Activated B cell treated with CpG ODN at 0.5 μM for 24 hours (primary cell): ENCODE data around the gene KLK3. TPM values are rescaled to one million over a fixed set of nuclear protein-coding genes. Genes with fewer than 3 reads are reported as not detected.

ENCODE experiments used
- ATAC-seq: fragments of 200-7000 bp; cut with Tn5 transposase; one replicate; pipeline ENCODE4 v1.10.0; 2021; ENCODE audit warnings: low read depth, mild to moderate bottlenecking, moderate library complexity
- CTCF ChIA-PET: fragments of 350-600 bp; sonication (Branson Sonifier 250); formaldehyde crosslinking; loops from one replicate; lab custom pipeline; 2021; ENCODE audit warnings: antibody characterized with exemption; lab: Charles Lee
- POLR2A ChIA-PET: fragments of 350-600 bp; sonication (Branson Sonifier 250); formaldehyde crosslinking; loops from one replicate; lab custom pipeline; 2021; ENCODE audit warnings: antibody characterized with exemption; lab: Charles Lee
- DNase-seq: peaks from one replicate; pipeline ENCODE4 v3.0.0; 2022
- H3K27ac Mint-ChIP-seq: one replicate; pipeline ENCODE4 v1.8.0; 2020; ENCODE audit warnings: mixed read lengths
- H3K27me3 Mint-ChIP-seq: one replicate; pipeline ENCODE4 v1.8.0; 2021; ENCODE audit warnings: mixed read lengths
- H3K36me3 Mint-ChIP-seq: one replicate; pipeline ENCODE4 v1.8.0; 2021; ENCODE audit warnings: low read depth, mixed read lengths
- H3K4me1 Mint-ChIP-seq: one replicate; pipeline ENCODE4 v1.8.0; 2021; ENCODE audit warnings: mixed read lengths
- H3K4me3 Mint-ChIP-seq: one replicate; pipeline ENCODE4 v1.8.0; 2020; ENCODE audit warnings: mild to moderate bottlenecking, mixed read lengths
- H3K9me3 Mint-ChIP-seq: one replicate; pipeline ENCODE4 v1.8.0; 2020; ENCODE audit warnings: mixed read lengths
- intact Hi-C: fragments of 100-400 bp; cut with micrococcal nuclease; formaldehyde crosslinking; loops from one replicate; pipeline ENCODE4 v1.15.1; 2024
- total RNA-seq: library from RNA; stranded (reverse); gene quantifications from 2 replicates; pipeline ENCODE4 v1.2.3, GENCODE V29; 2022
- TF ChIP-seq, protein P1 (sequence below): fragments of 200-600 bp; IDR thresholded peaks from one replicate; pipeline ENCODE4 v1.8.0; 2022; ENCODE audit warnings: antibody characterized with exemption, mild to moderate bottlenecking

Gene KLK3
- total RNA-seq, 1 donor from 2014 or later = not detected

DNA sequence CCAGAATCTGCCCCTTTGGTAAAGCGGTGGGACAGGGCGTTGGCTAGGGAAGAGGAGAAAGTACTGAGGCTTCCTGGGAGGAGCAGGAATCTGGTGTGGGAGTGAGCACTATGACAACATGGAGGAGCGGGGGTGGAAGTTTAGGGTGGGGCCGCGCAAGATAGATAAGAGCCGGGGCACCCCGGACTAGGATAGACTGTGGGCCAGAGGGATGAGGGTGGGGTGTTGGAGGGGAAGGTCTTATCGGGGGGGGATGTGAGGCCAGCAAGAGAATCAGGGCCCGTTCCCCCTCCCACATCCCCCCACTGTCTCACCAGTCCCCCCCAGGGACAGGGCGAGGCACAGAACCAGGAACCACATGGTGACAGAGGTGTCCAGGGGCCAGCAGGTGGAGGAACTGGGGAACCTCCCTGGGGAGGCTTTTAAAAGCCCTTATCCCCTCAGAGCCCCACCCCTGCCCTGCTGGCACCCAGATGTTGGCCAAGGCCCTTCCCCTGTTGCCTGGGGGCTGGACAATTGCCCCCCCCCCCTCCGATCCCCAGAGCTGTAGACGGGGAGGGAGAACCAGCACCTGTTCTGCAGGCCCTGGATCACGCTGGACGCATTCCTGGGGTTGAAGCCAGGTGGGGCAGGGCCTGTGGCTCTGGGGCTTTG is 31.2 kb upstream of the KLK3 start, which contains the start of gene KLK1:
KLK1 (minus strand) TSS at position 399 of the 654 bp plus-strand sequence; CDS start at position 360, 39 bp downstream.
- peaks cover 20% of the 10 kb centered on the region for H3K27me3 Mint-ChIP-seq
- H3K27ac Mint-ChIP-seq = no peak within 1 kb of the TSS
- no peak within 1 kb of the TSS for H3K4me3 Mint-ChIP-seq

DNA sequence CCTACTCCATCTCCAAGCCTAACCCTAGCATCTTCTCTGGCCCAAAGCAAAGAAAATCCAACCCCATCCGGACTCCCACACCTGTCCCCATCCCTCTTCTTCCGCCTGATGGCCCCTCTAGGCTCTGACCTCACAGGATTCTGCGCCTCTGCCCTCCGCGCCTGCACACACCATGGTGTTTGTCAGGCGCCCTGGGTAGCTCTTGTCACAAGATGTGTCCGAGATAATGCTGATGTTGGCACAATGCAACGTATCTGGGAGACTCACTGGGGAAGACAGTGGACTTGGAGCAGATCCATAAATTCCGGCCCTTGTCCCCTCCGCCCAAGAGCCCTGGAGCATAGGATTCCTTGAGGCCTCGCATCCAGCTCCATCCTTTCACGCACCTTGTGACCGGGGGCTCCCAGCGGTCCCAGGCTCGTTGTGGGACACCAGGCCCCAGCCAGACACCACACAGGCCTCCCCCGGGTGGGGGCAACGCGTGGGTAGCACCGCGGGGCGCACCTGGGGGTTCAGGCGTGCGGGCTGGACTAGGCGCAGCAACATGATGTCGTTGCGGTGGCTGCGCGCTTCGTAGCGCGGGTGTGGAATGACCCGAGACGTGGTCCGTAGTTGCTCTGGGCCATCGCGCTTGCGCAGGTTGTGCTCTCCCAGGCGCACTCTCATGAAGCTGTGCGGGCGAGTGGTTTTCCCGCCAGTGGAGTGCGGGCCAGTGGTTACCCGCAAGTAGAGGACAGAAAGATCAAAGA is 28.0 kb upstream of the KLK3 start:
- POLR2A ChIA-PET = no interaction called here
- no peak for DNase-seq
- intact Hi-C loops = no loop called here

More for the DNA sequence above, 31.2 kb upstream of the KLK3 start, which contains the start of gene KLK1:
- ATAC-seq (no peak), DNase-seq (no peak)
- Mint-ChIP-seq H3K4me1 (peaks cover 46% of the 10 kb centered on the region), H3K9me3 (no peaks in the 10 kb centered on the region), H3K36me3 (no peaks in the 10 kb centered on the region)
- ChIA-PET CTCF (interaction anchor here (0.6 kb wide), 1 partner anchor 886 kb away, joined by 3 read pairs; no protein-coding TSS in a partner anchor), POLR2A (interaction anchor here (2.7 kb wide), 1 partner anchor 18 kb away, joined by 7 read pairs; no protein-coding TSS in a partner anchor)
- TF ChIP-seq, protein P1, sequence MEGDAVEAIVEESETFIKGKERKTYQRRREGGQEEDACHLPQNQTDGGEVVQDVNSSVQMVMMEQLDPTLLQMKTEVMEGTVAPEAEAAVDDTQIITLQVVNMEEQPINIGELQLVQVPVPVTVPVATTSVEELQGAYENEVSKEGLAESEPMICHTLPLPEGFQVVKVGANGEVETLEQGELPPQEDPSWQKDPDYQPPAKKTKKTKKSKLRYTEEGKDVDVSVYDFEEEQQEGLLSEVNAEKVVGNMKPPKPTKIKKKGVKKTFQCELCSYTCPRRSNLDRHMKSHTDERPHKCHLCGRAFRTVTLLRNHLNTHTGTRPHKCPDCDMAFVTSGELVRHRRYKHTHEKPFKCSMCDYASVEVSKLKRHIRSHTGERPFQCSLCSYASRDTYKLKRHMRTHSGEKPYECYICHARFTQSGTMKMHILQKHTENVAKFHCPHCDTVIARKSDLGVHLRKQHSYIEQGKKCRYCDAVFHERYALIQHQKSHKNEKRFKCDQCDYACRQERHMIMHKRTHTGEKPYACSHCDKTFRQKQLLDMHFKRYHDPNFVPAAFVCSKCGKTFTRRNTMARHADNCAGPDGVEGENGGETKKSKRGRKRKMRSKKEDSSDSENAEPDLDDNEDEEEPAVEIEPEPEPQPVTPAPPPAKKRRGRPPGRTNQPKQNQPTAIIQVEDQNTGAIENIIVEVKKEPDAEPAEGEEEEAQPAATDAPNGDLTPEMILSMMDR = no peak
- intact Hi-C loops = no loop called here

DNA sequence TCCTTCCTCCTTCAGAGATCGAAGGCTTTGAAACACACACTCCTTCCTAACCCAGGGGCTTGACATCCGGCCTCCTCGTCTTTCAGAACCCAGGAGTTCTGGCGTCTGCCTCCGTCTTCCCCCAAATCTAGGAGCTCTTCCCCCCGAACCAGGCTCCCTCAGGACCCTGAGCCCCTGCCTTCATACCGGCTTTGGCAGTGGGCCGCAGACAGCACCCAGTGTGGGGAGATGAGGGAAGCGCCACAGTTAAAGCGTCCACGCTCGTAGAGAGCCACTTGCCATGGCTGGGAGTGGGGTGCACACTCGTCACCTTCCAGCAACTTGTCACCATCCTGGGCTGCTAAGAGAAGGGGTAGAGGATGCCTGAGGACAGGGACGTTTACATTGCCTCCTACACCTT is 27.2 kb upstream of the KLK3 start:
- Mint-ChIP-seq H3K36me3 (no peaks in the 10 kb centered on the region), H3K4me3 (no peak overlapping the region), H3K9me3 (no peaks in the 10 kb centered on the region), H3K4me1 (peaks cover 10% of the 10 kb centered on the region), H3K27me3 (peaks cover 29% of the 10 kb centered on the region), H3K27ac (no peak overlapping the region)
- ATAC-seq = no peak
- intact Hi-C loops = no loop called here
- no peak for DNase-seq
- CTCF ChIA-PET = no interaction called here
- TF ChIP-seq, protein P1 = no peak
- POLR2A ChIA-PET = no interaction called here

More for the DNA sequence above, 28.0 kb upstream of the KLK3 start:
- H3K36me3 Mint-ChIP-seq = no peaks in the 10 kb centered on the region
- no peak overlapping the region for H3K4me3 Mint-ChIP-seq
- H3K27me3 Mint-ChIP-seq = peaks cover 28% of the 10 kb centered on the region
- no peak for ATAC-seq
- no peak overlapping the region for H3K27ac Mint-ChIP-seq
- CTCF ChIA-PET = no interaction called here
- H3K9me3 Mint-ChIP-seq = no peaks in the 10 kb centered on the region
- TF ChIP-seq, protein P1 = no peak
- H3K4me1 Mint-ChIP-seq = peaks cover 17% of the 10 kb centered on the region

DNA sequence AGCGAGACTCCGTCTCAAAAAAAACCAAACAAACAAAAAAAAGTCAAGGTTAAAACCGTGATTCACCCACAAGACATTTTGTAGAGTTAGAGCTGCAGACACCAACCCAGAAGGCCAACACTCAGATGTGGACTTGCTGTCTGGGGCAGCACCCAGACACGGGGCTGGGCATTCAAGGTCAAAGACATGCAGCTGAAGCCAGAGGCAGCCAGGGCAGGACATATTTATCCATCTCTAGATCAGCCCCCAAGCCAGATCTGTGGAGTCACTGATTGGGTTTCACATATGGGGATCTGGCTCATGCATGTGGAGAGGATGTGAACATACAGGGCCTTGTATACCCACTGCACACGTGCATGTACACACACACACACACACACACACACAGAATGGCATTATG is 24.9 kb upstream of the KLK3 start:
- H3K27me3 Mint-ChIP-seq = peaks cover 33% of the 10 kb centered on the region
- H3K36me3 Mint-ChIP-seq = no peaks in the 10 kb centered on the region
- no peaks in the 10 kb centered on the region for H3K4me1 Mint-ChIP-seq
- H3K9me3 Mint-ChIP-seq = no peaks in the 10 kb centered on the region
- intact Hi-C loops = no loop called here
- ChIA-PET POLR2A (no interaction called here), CTCF (no interaction called here)
- H3K27ac Mint-ChIP-seq = no peak overlapping the region
- TF ChIP-seq, protein P1 = no peak
- no peak overlapping the region for H3K4me3 Mint-ChIP-seq
- ATAC-seq (no peak), DNase-seq (no peak)
